Glutamatergic neuron (in vitro differentiated cells): ENCODE data around the gene TMC1. TPM values are rescaled to one million over a fixed set of nuclear protein-coding genes. Genes with fewer than 3 reads are reported as not detected.

ENCODE experiments used
- DNase-seq: peaks from one replicate; pipeline ENCODE4 v3.0.0; 2022
- H3K27ac Mint-ChIP-seq: one replicate; pipeline ENCODE4 v1.8.0; 2020; ENCODE audit warnings: mild to moderate bottlenecking, mixed read lengths, inconsistent platforms; ENCODE audit not compliant: unreplicated experiment
- H3K27me3 Mint-ChIP-seq: one replicate; pipeline ENCODE4 v1.8.0; 2020; ENCODE audit warnings: mild to moderate bottlenecking, moderate library complexity, mixed read lengths, inconsistent platforms; ENCODE audit not compliant: unreplicated experiment
- H3K36me3 Mint-ChIP-seq: one replicate; pipeline ENCODE4 v1.8.0; 2020; ENCODE audit warnings: mild to moderate bottlenecking, mixed read lengths, inconsistent platforms; ENCODE audit not compliant: unreplicated experiment
- H3K4me1 Mint-ChIP-seq: one replicate; pipeline ENCODE4 v1.8.0; 2020; ENCODE audit warnings: mild to moderate bottlenecking, low read depth, mixed read lengths, inconsistent platforms; ENCODE audit not compliant: unreplicated experiment
- H3K4me3 Mint-ChIP-seq: one replicate; pipeline ENCODE4 v1.8.0; 2020; ENCODE audit warnings: mild to moderate bottlenecking, mixed read lengths, inconsistent platforms; ENCODE audit not compliant: unreplicated experiment
- H3K9me3 Mint-ChIP-seq: one replicate; pipeline ENCODE4 v1.8.0; 2020; ENCODE audit warnings: mild to moderate bottlenecking, moderate library complexity, mixed read lengths, inconsistent platforms; ENCODE audit not compliant: unreplicated experiment
- total RNA-seq: library from RNA; stranded (reverse); fragmentation: NEBNext Ultra II Directional; extraction: Animal tissue kit (Norgen Biotek cat#: 25700); gene quantifications from one replicate; pipeline ENCODE4 v1.2.1, GENCODE V29; 2021; ENCODE audit not compliant: unreplicated experiment
- TF ChIP-seq, protein P1 (sequence below): fragments of 200-600 bp; sonication (generic); IDR thresholded peaks from one replicate; pipeline ENCODE4 v1.5.0; 2021; ENCODE audit not compliant: partially characterized antibody, unreplicated experiment

The TMC1 gene
- total RNA-seq, 1 donor from 2014 or later: not detected

DNA sequence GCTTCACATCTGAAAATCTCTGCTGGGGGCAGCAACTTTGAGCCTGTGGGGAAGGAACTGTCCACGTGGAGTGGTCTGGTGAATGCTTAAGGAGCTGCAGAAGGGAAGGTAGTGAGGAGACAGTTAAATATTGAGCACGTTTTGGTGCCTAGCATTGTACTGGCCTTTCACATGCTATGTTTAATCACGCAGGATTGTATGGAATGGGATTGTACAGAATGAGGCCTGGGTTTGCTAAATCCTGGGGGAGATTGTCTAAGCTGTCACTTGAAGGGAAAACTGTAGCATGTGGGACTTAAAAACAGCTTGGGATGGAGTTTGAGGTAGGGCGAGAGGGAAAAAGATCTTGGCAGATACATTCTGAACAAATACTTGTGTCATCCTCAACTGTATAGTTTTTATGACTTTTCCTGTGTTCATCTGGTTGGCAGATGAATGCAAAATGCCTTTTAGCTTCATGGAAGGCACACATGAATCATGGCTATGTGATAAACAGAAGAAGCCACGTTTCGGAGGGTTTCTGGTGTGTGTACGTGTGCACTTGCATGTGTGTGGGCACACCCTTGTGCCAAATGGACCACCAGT is 106.6 kb downstream of the TMC1 start:
- Mint-ChIP-seq H3K36me3 (peaks cover 7% of the 10 kb centered on the region), H3K9me3 (peaks cover 2% of the 10 kb centered on the region), H3K4me3 (no peak overlapping the region), H3K27me3 (no peaks in the 10 kb centered on the region), H3K27ac (peak overlapping the region; percentile 45), H3K4me1 (peaks cover 7% of the 10 kb centered on the region)
- TF ChIP-seq, protein P1, sequence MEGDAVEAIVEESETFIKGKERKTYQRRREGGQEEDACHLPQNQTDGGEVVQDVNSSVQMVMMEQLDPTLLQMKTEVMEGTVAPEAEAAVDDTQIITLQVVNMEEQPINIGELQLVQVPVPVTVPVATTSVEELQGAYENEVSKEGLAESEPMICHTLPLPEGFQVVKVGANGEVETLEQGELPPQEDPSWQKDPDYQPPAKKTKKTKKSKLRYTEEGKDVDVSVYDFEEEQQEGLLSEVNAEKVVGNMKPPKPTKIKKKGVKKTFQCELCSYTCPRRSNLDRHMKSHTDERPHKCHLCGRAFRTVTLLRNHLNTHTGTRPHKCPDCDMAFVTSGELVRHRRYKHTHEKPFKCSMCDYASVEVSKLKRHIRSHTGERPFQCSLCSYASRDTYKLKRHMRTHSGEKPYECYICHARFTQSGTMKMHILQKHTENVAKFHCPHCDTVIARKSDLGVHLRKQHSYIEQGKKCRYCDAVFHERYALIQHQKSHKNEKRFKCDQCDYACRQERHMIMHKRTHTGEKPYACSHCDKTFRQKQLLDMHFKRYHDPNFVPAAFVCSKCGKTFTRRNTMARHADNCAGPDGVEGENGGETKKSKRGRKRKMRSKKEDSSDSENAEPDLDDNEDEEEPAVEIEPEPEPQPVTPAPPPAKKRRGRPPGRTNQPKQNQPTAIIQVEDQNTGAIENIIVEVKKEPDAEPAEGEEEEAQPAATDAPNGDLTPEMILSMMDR: no peak
- DNase-seq: no peak

- TF ChIP-seq, protein P1: no peak
- Mint-ChIP-seq H3K27ac (no peak overlapping the region), H3K36me3 (peaks cover 7% of the 10 kb centered on the region), H3K27me3 (peaks cover 3% of the 10 kb centered on the region), H3K4me3 (no peak overlapping the region), H3K4me1 (no peaks in the 10 kb centered on the region), H3K9me3 (peaks cover 1% of the 10 kb centered on the region)
- no peak for DNase-seq
Observed at GRCh38 chr9:72633966-72634365, 112.6 kb downstream of the TMC1 start.

- Mint-ChIP-seq H3K27ac (no peak overlapping the region), H3K36me3 (peaks cover 7% of the 10 kb centered on the region), H3K4me3 (no peak overlapping the region), H3K4me1 (no peaks in the 10 kb centered on the region), H3K27me3 (peaks cover 3% of the 10 kb centered on the region), H3K9me3 (peaks cover 1% of the 10 kb centered on the region)
- DNase-seq: no peak
- TF ChIP-seq, protein P1: no peak
Observed at GRCh38 chr9:72635197-72635596, 113.8 kb downstream of the TMC1 start.

DNA sequence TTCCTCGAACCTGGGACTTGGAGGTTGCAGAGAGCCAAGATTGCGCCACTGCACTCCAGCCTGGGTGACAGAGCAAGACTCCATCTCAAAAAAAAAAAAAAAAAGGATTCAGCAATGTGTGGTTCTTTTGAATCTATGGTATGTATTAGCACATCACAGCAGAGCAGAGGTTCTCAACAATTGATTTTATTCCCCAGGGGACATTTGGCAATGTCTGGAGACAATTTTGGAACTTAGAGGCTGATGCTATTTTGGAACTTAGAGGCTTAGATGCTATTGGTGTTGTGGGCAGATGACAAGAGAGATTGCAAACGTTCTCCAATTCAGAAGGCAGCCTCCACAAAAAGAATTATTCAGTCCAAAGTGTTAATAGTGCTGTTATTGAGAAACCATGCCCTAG is 115.2 kb downstream of the TMC1 start:
- no peak overlapping the region for H3K4me3 Mint-ChIP-seq
- no peak overlapping the region for H3K27ac Mint-ChIP-seq
- H3K9me3 Mint-ChIP-seq: peaks cover 1% of the 10 kb centered on the region
- H3K4me1 Mint-ChIP-seq: no peaks in the 10 kb centered on the region
- H3K36me3 Mint-ChIP-seq: peaks cover 7% of the 10 kb centered on the region
- TF ChIP-seq, protein P1: no peak
- peaks cover 3% of the 10 kb centered on the region for H3K27me3 Mint-ChIP-seq
- DNase-seq: no peak

DNA sequence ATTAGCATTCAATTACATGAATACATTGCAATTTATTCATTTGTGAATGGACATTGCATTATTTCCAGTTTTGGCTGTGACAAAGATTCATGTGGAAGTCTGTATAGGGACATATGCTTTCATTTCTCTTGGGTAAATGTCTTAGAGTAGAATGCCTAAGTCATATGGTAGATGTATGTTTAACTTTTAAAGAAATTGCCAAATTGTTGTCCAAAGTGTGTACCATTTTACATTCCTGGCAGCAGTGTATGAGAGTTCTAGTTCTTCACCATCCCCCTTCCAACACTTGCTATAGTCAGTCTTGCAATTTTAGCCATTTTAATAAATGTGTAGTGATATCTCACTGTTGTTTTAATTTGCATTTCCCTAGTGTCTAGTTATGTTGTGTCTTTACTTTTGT is 122.2 kb downstream of the TMC1 start:
- H3K36me3 Mint-ChIP-seq: no peaks in the 10 kb centered on the region
- no peak overlapping the region for H3K4me3 Mint-ChIP-seq
- H3K27ac Mint-ChIP-seq: no peak overlapping the region
- H3K9me3 Mint-ChIP-seq: no peaks in the 10 kb centered on the region
- no peaks in the 10 kb centered on the region for H3K27me3 Mint-ChIP-seq
- TF ChIP-seq, protein P1: no peak
- no peaks in the 10 kb centered on the region for H3K4me1 Mint-ChIP-seq
- DNase-seq: no peak
